SK-N-SH treated with all-trans-retinoic acid at 6 μM for 48 hours (cell line): Measurements from ENCODE around the gene LSM4.

Experiments used
- ATAC-seq: fragments of 200-7000 bp; cut with Tn5 transposase; 3 replicates; pipeline ENCODE4 v1.9.1; 2020; ENCODE audit warnings: mild to moderate bottlenecking, moderate library complexity
- ARNTL ChIP-seq: fragments of 450-650 bp; formaldehyde crosslinking; IDR thresholded peaks from 2 replicates; pipeline ENCODE4 v1.5.0; 2020; ENCODE audit warnings: low read depth, mild to moderate bottlenecking, moderate library complexity, borderline replicate concordance
- BACH2 ChIP-seq: fragments of 250-450 bp; sonication (Bioruptor Pico); IDR thresholded peaks from 2 replicates; pipeline ENCODE4 v1.9.0; 2021; ENCODE audit warnings: mild to moderate bottlenecking, borderline replicate concordance
- CSDC2 ChIP-seq: fragments of 250-450 bp; sonication (Bioruptor Pico); IDR thresholded peaks from 2 replicates; pipeline ENCODE4 v1.5.0; 2020; ENCODE audit warnings: mild to moderate bottlenecking, moderate library complexity
- ESRRG ChIP-seq: fragments of 250-450 bp; sonication (Bioruptor Pico); IDR thresholded peaks from 2 replicates; pipeline ENCODE4 v1.6.1; 2021; ENCODE audit warnings: mild to moderate bottlenecking
- GLIS3 ChIP-seq: fragments of 250-450 bp; sonication (Bioruptor Pico); IDR thresholded peaks from 2 replicates; pipeline ENCODE4 v1.5.0; 2020; ENCODE audit warnings: mild to moderate bottlenecking, moderate library complexity
- OSR1 ChIP-seq: fragments of 250-450 bp; sonication (Bioruptor Pico); IDR thresholded peaks from 2 replicates; pipeline ENCODE4 v1.8.0; 2022; ENCODE audit warnings: moderate library complexity, mild to moderate bottlenecking, inconsistent platforms
- PPARA ChIP-seq: fragments of 250-450 bp; sonication (Bioruptor Pico); IDR thresholded peaks from 2 replicates; pipeline ENCODE4 v1.5.0; 2020; ENCODE audit warnings: mild to moderate bottlenecking, borderline replicate concordance
- RARB ChIP-seq: fragments of 250-450 bp; sonication (Bioruptor Pico); IDR thresholded peaks from 2 replicates; pipeline ENCODE4 v1.8.0; 2021; ENCODE audit warnings: mild to moderate bottlenecking, moderate library complexity
- SNAI2 ChIP-seq: fragments of 250-450 bp; sonication (Bioruptor Pico); IDR thresholded peaks from 2 replicates; pipeline ENCODE4 v1.5.0; 2020; ENCODE audit warnings: mild to moderate bottlenecking, moderate library complexity
- TCF4 ChIP-seq: fragments of 250-450 bp; sonication (Bioruptor Pico); IDR thresholded peaks from 2 replicates; pipeline ENCODE4 v1.8.0; 2021; ENCODE audit warnings: mild to moderate bottlenecking, moderate library complexity, borderline replicate concordance
- TOX ChIP-seq: fragments of 250-450 bp; sonication (Bioruptor Pico); IDR thresholded peaks from 2 replicates; pipeline ENCODE4 v1.8.0; 2021; ENCODE audit warnings: mild to moderate bottlenecking, moderate library complexity, borderline replicate concordance
- ZC3H10 ChIP-seq: fragments of 250-450 bp; sonication (Bioruptor Pico); IDR thresholded peaks from 2 replicates; pipeline ENCODE4 v1.5.1; 2021; ENCODE audit warnings: mild to moderate bottlenecking, moderate library complexity
- ZFP3 ChIP-seq: fragments of 250-450 bp; sonication (Bioruptor Pico); IDR thresholded peaks from 2 replicates; pipeline ENCODE4 v1.5.0; 2020; ENCODE audit warnings: mild to moderate bottlenecking, moderate library complexity
- ZFP30 ChIP-seq: fragments of 450-650 bp; formaldehyde crosslinking; IDR thresholded peaks from 2 replicates; pipeline ENCODE4 v1.5.0; 2022; ENCODE audit warnings: mild to moderate bottlenecking, moderate library complexity
- ZNF565 ChIP-seq: fragments of 450-650 bp; formaldehyde crosslinking; conservative IDR thresholded peaks from 2 replicates; pipeline ENCODE4 v1.5.0; 2020; ENCODE audit warnings: low read depth, mild to moderate bottlenecking, moderate library complexity
- ZNF70 ChIP-seq: fragments of 450-650 bp; formaldehyde crosslinking; IDR thresholded peaks from 2 replicates; pipeline ENCODE4 v1.5.0; 2020; ENCODE audit warnings: mild to moderate bottlenecking, moderate library complexity
- ZNF8 ChIP-seq: fragments of 450-650 bp; formaldehyde crosslinking; IDR thresholded peaks from 2 replicates; pipeline ENCODE4 v1.5.0; 2020; ENCODE audit warnings: mild to moderate bottlenecking, moderate library complexity
- TF ChIP-seq, protein P1 (sequence below): fragments of 250-450 bp; sonication (Bioruptor Pico); IDR thresholded peaks from 2 replicates; pipeline ENCODE4 v1.5.0; 2020; ENCODE audit warnings: mild to moderate bottlenecking, moderate library complexity
- TF ChIP-seq, protein P2 (sequence below): fragments of 250-450 bp; sonication (Bioruptor Pico); IDR thresholded peaks from 2 replicates; pipeline ENCODE4 v1.5.1; 2021; ENCODE audit warnings: mild to moderate bottlenecking, moderate library complexity
- TF ChIP-seq, protein P3 (sequence below): fragments of 250-450 bp; sonication (Bioruptor Pico); IDR thresholded peaks from 2 replicates; pipeline ENCODE4 v1.8.0; 2021; ENCODE audit warnings: low read depth, mild to moderate bottlenecking, moderate library complexity, borderline replicate concordance
- TF ChIP-seq, protein P4 (sequence below): fragments of 250-450 bp; sonication (Bioruptor Pico); IDR thresholded peaks from 2 replicates; pipeline ENCODE4 v1.8.0; 2020; ENCODE audit warnings: mild to moderate bottlenecking, moderate library complexity, borderline replicate concordance
- TF ChIP-seq, protein P5 (sequence below): fragments of 250-450 bp; sonication (Bioruptor Pico); IDR thresholded peaks from 2 replicates; pipeline ENCODE4 v1.5.1; 2020; ENCODE audit warnings: low read depth, mild to moderate bottlenecking, moderate library complexity

Gene LSM4

DNA sequence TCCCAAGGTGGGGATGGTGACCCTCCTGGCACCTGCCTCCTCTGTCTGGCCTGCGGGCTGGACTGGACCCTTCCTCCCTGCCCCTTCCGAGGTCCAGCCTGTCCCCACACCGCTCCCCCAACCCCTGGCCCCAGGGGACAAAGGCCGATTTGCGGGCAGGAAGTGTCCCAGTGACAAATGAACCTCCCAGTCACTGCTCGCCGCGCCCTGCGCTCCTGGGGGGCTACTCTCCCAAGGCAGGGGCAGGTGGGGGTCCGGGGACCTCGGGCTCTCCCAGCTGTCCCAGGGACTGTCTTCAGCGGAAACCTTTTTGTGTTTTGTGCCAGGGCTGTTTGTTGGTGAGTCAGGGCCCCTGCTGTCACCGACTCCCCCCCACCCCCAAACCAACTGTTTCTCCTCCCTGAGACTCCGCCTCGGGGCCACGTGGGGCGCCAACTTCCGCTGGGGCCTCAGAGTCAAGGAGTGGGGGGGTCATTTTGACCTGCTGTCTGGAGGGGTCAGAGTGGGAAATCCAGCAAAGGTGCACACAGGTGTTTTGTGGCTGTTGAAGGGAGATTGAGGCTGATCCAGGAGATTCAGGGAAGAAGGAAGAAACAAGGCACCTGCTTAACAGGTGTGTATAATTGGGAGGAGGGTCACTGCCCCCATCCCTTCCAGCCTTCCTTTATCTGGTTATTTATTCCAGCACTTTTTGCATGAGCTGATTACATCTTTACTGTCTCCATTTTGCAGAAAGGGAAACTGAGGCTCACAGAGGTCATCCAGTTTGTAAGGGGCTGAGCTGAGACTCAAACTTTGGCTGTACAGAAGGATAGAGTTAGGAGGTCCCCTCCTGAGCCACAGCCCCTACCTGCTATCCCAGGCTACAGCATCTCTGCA lies 18.4 kb upstream of the LSM4 start:
- peak; percentile 68 for ATAC-seq
- TF ChIP-seq, protein P1, sequence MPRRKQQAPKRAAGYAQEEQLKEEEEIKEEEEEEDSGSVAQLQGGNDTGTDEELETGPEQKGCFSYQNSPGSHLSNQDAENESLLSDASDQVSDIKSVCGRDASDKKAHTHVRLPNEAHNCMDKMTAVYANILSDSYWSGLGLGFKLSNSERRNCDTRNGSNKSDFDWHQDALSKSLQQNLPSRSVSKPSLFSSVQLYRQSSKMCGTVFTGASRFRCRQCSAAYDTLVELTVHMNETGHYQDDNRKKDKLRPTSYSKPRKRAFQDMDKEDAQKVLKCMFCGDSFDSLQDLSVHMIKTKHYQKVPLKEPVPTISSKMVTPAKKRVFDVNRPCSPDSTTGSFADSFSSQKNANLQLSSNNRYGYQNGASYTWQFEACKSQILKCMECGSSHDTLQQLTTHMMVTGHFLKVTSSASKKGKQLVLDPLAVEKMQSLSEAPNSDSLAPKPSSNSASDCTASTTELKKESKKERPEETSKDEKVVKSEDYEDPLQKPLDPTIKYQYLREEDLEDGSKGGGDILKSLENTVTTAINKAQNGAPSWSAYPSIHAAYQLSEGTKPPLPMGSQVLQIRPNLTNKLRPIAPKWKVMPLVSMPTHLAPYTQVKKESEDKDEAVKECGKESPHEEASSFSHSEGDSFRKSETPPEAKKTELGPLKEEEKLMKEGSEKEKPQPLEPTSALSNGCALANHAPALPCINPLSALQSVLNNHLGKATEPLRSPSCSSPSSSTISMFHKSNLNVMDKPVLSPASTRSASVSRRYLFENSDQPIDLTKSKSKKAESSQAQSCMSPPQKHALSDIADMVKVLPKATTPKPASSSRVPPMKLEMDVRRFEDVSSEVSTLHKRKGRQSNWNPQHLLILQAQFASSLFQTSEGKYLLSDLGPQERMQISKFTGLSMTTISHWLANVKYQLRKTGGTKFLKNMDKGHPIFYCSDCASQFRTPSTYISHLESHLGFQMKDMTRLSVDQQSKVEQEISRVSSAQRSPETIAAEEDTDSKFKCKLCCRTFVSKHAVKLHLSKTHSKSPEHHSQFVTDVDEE (CRISPR knock-in tag): no peak
- TF ChIP-seq PPARA (CRISPR knock-in tag) (no peak), BACH2 (no peak)
- TF ChIP-seq, protein P2, sequence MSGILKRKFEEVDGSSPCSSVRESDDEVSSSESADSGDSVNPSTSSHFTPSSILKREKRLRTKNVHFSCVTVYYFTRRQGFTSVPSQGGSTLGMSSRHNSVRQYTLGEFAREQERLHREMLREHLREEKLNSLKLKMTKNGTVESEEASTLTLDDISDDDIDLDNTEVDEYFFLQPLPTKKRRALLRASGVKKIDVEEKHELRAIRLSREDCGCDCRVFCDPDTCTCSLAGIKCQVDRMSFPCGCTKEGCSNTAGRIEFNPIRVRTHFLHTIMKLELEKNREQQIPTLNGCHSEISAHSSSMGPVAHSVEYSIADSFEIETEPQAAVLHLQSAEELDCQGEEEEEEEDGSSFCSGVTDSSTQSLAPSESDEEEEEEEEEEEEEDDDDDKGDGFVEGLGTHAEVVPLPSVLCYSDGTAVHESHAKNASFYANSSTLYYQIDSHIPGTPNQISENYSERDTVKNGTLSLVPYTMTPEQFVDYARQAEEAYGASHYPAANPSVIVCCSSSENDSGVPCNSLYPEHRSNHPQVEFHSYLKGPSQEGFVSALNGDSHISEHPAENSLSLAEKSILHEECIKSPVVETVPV (CRISPR knock-in tag): no peak

DNA sequence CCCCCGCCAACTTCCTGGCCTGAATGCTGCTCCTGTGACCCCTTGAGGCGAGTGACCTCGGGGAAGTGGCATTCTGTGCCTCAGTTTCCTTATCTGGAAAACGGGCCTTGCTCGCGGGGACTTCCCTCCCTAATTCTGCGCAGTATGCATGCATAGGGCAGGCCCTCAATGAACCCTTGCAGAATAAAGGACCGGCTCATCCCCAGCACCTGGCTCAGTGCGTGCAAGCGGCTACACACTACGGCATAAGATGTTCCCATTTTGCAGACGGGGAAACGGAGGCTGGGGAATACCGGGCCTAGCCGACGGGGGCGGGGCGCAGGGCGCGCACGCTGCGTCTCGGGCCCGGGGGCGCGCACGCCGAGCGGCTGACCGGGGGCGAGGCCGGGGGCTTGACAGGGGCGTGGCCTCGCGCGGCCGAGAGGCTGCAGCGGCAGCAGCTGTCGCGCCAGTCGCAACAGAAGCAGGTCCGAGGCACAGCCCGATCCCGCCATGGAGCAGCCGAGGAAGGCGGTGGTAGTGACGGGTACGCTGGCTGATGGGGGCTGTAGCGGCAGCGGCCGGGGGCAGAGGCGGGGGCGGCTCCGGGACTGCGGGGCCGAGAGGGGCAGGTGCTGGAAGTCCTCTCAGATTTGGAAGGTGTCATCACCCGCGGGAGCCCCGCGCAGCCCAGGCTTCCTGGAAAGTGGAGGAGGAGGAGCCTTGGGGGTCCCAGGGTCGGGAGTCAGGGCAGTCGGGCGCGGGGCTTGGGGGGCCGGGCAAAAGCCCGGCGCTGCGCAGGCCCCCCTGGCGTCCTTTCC lies 17.5 kb upstream of the LSM4 start, which contains the start of gene PGPEP1:
TSS of gene PGPEP1 (plus strand) at position 409 of the 800 bp plus-strand sequence. CDS start at position 493, 84 bp downstream.
- TF ChIP-seq OSR1 (CRISPR knock-in tag): no peak
- TF ChIP-seq, protein P3, sequence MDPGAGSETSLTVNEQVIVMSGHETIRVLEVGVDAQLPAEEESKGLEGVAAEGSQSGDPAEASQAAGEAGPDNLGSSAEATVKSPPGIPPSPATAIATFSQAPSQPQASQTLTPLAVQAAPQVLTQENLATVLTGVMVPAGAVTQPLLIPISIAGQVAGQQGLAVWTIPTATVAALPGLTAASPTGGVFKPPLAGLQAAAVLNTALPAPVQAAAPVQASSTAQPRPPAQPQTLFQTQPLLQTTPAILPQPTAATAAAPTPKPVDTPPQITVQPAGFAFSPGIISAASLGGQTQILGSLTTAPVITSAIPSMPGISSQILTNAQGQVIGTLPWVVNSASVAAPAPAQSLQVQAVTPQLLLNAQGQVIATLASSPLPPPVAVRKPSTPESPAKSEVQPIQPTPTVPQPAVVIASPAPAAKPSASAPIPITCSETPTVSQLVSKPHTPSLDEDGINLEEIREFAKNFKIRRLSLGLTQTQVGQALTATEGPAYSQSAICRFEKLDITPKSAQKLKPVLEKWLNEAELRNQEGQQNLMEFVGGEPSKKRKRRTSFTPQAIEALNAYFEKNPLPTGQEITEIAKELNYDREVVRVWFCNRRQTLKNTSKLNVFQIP: no peak
- TF ChIP-seq BACH2: no peak
- no peak for TF ChIP-seq TOX (CRISPR knock-in tag)
- TF ChIP-seq, protein P4, sequence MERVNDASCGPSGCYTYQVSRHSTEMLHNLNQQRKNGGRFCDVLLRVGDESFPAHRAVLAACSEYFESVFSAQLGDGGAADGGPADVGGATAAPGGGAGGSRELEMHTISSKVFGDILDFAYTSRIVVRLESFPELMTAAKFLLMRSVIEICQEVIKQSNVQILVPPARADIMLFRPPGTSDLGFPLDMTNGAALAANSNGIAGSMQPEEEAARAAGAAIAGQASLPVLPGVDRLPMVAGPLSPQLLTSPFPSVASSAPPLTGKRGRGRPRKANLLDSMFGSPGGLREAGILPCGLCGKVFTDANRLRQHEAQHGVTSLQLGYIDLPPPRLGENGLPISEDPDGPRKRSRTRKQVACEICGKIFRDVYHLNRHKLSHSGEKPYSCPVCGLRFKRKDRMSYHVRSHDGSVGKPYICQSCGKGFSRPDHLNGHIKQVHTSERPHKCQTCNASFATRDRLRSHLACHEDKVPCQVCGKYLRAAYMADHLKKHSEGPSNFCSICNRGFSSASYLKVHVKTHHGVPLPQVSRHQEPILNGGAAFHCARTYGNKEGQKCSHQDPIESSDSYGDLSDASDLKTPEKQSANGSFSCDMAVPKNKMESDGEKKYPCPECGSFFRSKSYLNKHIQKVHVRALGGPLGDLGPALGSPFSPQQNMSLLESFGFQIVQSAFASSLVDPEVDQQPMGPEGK: no peak
- TF ChIP-seq, protein P5, sequence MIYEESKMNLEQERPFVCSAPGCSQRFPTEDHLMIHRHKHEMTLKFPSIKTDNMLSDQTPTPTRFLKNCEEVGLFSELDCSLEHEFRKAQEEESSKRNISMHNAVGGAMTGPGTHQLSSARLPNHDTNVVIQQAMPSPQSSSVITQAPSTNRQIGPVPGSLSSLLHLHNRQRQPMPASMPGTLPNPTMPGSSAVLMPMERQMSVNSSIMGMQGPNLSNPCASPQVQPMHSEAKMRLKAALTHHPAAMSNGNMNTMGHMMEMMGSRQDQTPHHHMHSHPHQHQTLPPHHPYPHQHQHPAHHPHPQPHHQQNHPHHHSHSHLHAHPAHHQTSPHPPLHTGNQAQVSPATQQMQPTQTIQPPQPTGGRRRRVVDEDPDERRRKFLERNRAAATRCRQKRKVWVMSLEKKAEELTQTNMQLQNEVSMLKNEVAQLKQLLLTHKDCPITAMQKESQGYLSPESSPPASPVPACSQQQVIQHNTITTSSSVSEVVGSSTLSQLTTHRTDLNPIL: no peak
- TF ChIP-seq ZNF70 (CRISPR knock-in tag): no peak
- no peak for TF ChIP-seq ZC3H10 (CRISPR knock-in tag)
- no peak for TF ChIP-seq RARB (CRISPR knock-in tag)
- no peak for TF ChIP-seq TCF4 (CRISPR knock-in tag)
- no peak for TF ChIP-seq GLIS3 (CRISPR knock-in tag)
- TF ChIP-seq CSDC2 (CRISPR knock-in tag): no peak
- TF ChIP-seq, protein P2 (CRISPR knock-in tag): no peak
- TF ChIP-seq ZFP3 (CRISPR knock-in tag): peak; percentile 69; the same call in 1 of the 2 replicates
- peak; percentile 43; the same call in 1 of the 2 replicates for TF ChIP-seq SNAI2 (CRISPR knock-in tag)
- TF ChIP-seq ZFP30 (CRISPR knock-in tag): no peak
- TF ChIP-seq, protein P1 (CRISPR knock-in tag): peak; percentile 80
- TF ChIP-seq ZNF565 (CRISPR knock-in tag): no peak
- TF ChIP-seq ESRRG (CRISPR knock-in tag): 0 out of 2 replicates have a peak, but pooled peaks have one; percentile 54
- peak; percentile 22; the same call in 1 of the 2 replicates for TF ChIP-seq ZNF8 (CRISPR knock-in tag)
- no peak for TF ChIP-seq PPARA (CRISPR knock-in tag)
- TF ChIP-seq ARNTL: no peak
- ATAC-seq: peak; percentile 79
